HEK293T (cell line): ENCODE results near the gene CTNNA3.

Experiments
- CTCF ChIA-PET: fragments of 350-600 bp; formaldehyde crosslinking; extraction: SDS; loops from one replicate; lab custom pipeline; 2021; ENCODE audit warnings: antibody characterized with exemption, inconsistent platforms; lab: Yijun Ruan, JAX
- POLR2A ChIA-PET: fragments of 350-600 bp; formaldehyde crosslinking; extraction: SDS; loops from one replicate; lab custom pipeline; 2020; ENCODE audit warnings: antibody characterized with exemption, inconsistent platforms; lab: Yijun Ruan, JAX
- DNase-seq: peaks from one replicate; pipeline ENCODE4 v3.0.0; 2012; ENCODE audit warnings: mixed read lengths; ENCODE audit errors: extremely low spot score
- ARNT ChIP-seq: fragments of 450-650 bp; IDR thresholded peaks from 2 replicates; pipeline ENCODE4 v1.6.1; 2017; ENCODE audit warnings: mild to moderate bottlenecking
- BHLHE40 ChIP-seq: fragments of 450-650 bp; IDR thresholded peaks from 2 replicates; pipeline ENCODE4 v1.6.1; 2016; ENCODE audit warnings: mild to moderate bottlenecking, moderate library complexity, borderline replicate concordance
- CTBP1 ChIP-seq: fragments of 450-650 bp; IDR thresholded peaks from 2 replicates; pipeline ENCODE4 v1.6.1; 2016; ENCODE audit warnings: borderline replicate concordance
- ELF4 ChIP-seq: fragments of 450-650 bp; IDR thresholded peaks from 2 replicates; pipeline ENCODE4 v1.6.1; 2017; ENCODE audit warnings: antibody characterized with exemption
- FOXA1 ChIP-seq: fragments of 450-650 bp; IDR thresholded peaks from 2 replicates; pipeline ENCODE4 v1.6.1; 2016; ENCODE audit warnings: mild to moderate bottlenecking
- FOXK2 ChIP-seq: fragments of 450-650 bp; IDR thresholded peaks from 2 replicates; pipeline ENCODE4 v1.6.1; 2016; ENCODE audit warnings: mild to moderate bottlenecking
- FOXM1 ChIP-seq: fragments of 450-650 bp; IDR thresholded peaks from 2 replicates; pipeline ENCODE4 v1.6.1; 2017; ENCODE audit warnings: mild to moderate bottlenecking, borderline replicate concordance
- HDGF ChIP-seq: fragments of 450-650 bp; IDR thresholded peaks from 2 replicates; pipeline ENCODE4 v1.6.1; 2017; ENCODE audit warnings: antibody characterized with exemption, borderline replicate concordance
- L3MBTL2 ChIP-seq: fragments of 450-650 bp; conservative IDR thresholded peaks from 2 replicates; pipeline ENCODE4 v1.6.1; 2016; ENCODE audit warnings: mild to moderate bottlenecking
- LEF1 ChIP-seq: fragments of 450-650 bp; IDR thresholded peaks from 2 replicates; pipeline ENCODE4 v1.6.1; 2017; ENCODE audit warnings: mild to moderate bottlenecking, borderline replicate concordance
- NFRKB ChIP-seq: fragments of 450-650 bp; IDR thresholded peaks from 2 replicates; pipeline ENCODE4 v1.6.1; 2016; ENCODE audit warnings: mild to moderate bottlenecking, moderate library complexity
- SP1 ChIP-seq: fragments of 450-650 bp; IDR thresholded peaks from 2 replicates; pipeline ENCODE4 v1.6.1; 2017
- SUZ12 ChIP-seq: fragments of 450-650 bp; IDR thresholded peaks from 2 replicates; pipeline ENCODE4 v1.6.1; 2016; ENCODE audit warnings: mild to moderate bottlenecking
- TARDBP ChIP-seq: fragments of 450-650 bp; IDR thresholded peaks from 2 replicates; pipeline ENCODE4 v1.6.1; 2016
- ZNF384 ChIP-seq: fragments of 450-650 bp; IDR thresholded peaks from 2 replicates; pipeline ENCODE4 v1.6.1; 2016
- TF ChIP-seq, protein P1 (sequence below): fragments of 450-650 bp; IDR thresholded peaks from 2 replicates; pipeline ENCODE4 v1.6.1; 2016

The CTNNA3 gene

DNA sequence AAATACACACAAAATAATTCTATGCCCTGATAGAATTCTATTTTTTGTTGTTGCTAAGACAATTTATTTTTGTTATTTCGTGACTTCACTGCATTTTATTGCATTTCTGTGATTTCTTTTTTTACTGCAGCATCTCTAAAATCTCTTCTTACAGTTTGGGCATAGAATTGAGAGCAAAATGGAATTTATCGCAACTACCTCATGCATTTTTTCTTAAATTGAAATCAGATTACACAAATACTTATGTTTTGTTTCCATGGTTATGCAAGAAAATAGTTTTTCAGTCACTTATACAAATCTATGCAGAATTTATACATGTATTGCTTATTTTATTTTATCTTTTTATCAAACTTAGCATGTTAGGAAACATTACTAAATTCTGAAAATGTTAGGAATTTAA lies 1552.0 kb downstream of the CTNNA3 start:
- ChIA-PET POLR2A (no interaction called here), CTCF (interaction anchor here (0.7 kb wide), 1 partner anchor 717 kb away, joined by 3 read pairs; no protein-coding TSS in a partner anchor)
- no peak for DNase-seq
- TF ChIP-seq ZNF384 (no peak), L3MBTL2 (no peak), SP1 (no peak), ARNT (no peak), FOXK2 (no peak), FOXM1 (no peak), NFRKB (no peak), LEF1 (no peak), SUZ12 (no peak), FOXA1 (no peak)
- TF ChIP-seq, protein P1, sequence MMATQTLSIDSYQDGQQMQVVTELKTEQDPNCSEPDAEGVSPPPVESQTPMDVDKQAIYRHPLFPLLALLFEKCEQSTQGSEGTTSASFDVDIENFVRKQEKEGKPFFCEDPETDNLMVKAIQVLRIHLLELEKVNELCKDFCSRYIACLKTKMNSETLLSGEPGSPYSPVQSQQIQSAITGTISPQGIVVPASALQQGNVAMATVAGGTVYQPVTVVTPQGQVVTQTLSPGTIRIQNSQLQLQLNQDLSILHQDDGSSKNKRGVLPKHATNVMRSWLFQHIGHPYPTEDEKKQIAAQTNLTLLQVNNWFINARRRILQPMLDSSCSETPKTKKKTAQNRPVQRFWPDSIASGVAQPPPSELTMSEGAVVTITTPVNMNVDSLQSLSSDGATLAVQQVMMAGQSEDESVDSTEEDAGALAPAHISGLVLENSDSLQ, result no peak

DNA sequence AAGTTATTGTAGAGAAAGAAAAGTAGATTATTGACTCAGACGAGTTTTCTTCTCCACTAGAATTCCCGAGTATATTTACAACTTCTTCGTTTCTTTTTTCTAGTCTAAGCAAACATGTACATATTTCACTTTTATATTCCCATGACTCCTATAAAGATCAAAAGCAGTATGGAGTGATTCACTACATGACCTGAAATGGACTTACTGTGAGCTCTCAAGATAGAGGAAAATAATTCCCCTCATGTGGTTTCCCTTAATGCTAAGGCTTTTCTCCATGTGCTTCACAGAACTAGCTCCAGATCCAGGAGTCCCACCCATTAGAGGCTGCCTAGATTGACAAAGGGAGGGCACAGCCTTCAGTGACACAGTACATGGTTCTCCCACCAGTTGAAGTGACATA lies 1593.2 kb downstream of the CTNNA3 start:
- TF ChIP-seq L3MBTL2 (no peak), ZNF384 (no peak), BHLHE40 (no peak), SP1 (no peak), TARDBP (no peak), ARNT (no peak), FOXM1 (no peak), SUZ12 (no peak), HDGF (no peak), NFRKB (no peak), FOXA1 (no peak), LEF1 (no peak), CTBP1 (no peak), ELF4 (no peak)
- TF ChIP-seq, protein P1, result no peak
- POLR2A ChIA-PET, result no interaction called here
- no peak for DNase-seq
- CTCF ChIA-PET, result no interaction called here

DNA sequence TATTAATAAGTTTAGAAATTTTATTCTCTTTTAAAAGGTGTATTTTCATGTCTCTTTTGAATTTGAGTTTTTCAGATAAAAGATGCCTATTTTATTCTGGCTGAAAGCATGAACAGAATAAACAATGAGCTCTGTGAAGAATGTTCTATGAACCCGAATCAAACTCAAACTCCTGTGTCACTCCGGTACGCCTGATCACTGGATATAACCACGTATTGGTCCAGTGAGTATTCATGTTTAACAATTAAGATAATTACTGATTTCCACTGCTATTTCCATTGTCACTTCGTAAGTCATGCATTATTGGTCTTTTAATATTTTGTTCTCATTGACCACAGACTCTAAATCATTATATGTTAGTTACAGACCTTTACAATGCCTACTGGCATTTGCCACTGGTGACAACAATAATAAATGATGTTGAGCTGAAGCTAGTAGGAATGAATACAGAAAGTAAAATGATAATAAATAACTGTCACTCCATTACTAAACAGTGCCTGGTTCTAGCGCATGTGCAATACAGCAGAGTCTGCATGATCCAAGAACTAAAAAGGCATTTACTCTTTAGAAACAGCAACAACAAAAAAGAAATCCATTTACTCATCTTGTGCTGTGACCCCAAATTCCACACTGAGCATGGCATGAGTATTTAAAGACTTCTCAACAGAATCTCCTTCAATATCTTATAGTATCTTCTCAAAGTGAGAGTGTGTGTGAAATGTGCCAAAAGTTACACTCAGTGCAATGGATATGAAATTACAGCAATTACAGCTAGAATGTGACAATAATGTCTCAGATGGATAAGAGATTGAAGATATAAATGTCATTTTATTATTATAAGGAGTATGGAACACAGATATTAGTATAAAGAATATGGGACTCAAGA lies 1597.2 kb downstream of the CTNNA3 start:
- CTCF ChIA-PET, result interaction anchor here (0.6 kb wide), 1 partner anchor 9 kb away, joined by 3 read pairs; no protein-coding TSS in a partner anchor
- POLR2A ChIA-PET, result no interaction called here
- DNase-seq, result no peak
- no peak for TF ChIP-seq SP1
- TF ChIP-seq ZNF384, result no peak

DNA sequence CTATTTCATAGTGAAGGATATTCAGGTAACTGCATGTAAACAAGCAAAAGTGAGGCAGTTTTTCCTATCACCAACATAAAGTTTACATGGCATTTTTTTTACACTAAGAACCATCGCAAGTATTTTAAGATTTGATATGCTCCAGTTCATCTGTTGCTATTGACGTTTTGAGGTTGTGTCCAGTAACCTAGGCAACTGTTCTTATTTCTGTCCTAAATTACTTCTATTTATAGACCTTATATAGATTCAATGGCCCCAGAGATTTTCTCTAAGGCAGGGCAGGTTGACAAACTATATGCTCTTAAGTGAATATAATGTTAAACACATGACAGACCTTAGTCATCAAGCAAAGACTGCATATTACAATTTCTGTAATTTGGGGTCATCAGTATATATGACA lies 1600.4 kb downstream of the CTNNA3 start:
- DNase-seq, result no peak
- CTCF ChIA-PET, result no interaction called here
- POLR2A ChIA-PET, result no interaction called here
- TF ChIP-seq HDGF (no peak), BHLHE40 (no peak), CTBP1 (no peak), ARNT (no peak), TARDBP (no peak), FOXK2 (no peak), FOXA1 (no peak), ELF4 (no peak), FOXM1 (no peak), L3MBTL2 (no peak), SP1 (no peak), NFRKB (no peak), SUZ12 (no peak), ZNF384 (no peak), LEF1 (no peak)
- TF ChIP-seq, protein P1, result no peak

- CTCF ChIA-PET, result no interaction called here
- POLR2A ChIA-PET, result no interaction called here
- DNase-seq, result no peak
- TF ChIP-seq L3MBTL2 (no peak), SP1 (no peak), SUZ12 (no peak), CTBP1 (no peak)
Measured at GRCh38 chr10:66085906-66086305, 1610.1 kb downstream of the CTNNA3 start.

DNA sequence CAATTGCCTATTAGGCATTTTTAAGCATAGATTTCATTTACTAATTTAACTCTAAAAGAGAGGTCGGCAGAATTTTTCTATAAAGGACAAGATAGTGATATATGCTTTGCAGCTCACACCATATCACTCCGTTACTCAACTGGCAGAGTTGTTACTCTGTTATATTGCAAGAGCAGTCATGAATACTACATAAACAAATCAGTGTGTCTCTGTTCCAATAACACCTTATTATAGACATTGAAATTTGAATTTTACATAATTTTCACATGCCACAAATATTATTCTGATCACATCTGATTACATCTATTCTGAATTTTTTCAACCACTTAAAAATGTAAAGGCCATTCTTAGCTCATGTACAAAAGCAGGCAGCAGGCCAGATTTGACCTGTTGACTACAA lies 1624.1 kb downstream of the CTNNA3 start:
- ChIA-PET CTCF (no interaction called here), POLR2A (no interaction called here)
- no peak for DNase-seq
- no peak for TF ChIP-seq CTBP1
- no peak for TF ChIP-seq L3MBTL2
- no peak for TF ChIP-seq LEF1
- no peak for TF ChIP-seq BHLHE40
- no peak for TF ChIP-seq TARDBP
- TF ChIP-seq FOXA1, result no peak
- no peak for TF ChIP-seq SP1
- TF ChIP-seq FOXM1, result no peak
- no peak for TF ChIP-seq NFRKB
- no peak for TF ChIP-seq ELF4
- no peak for TF ChIP-seq FOXK2
- TF ChIP-seq, protein P1, result no peak
- no peak for TF ChIP-seq ZNF384
- no peak for TF ChIP-seq SUZ12
- TF ChIP-seq ARNT, result no peak
- no peak for TF ChIP-seq HDGF
